Stimulated activated CD4-positive, alpha-beta T cell treated with anti-CD3 and anti-CD28 coated beads, Interleukin-1b, Interleukin-23, amount 100 ng/mL, for 1 hour (primary cell): ENCODE measurements around the gene RHOT1.
"Not testable (repeated sequence)": the region's sequence is repeated elsewhere in the genome, so short reads cannot be mapped to it uniquely, and the experiment has no call there.

Source experiments
- DNase-seq, 2 donors: peaks; one replicate each; pipeline ENCODE4 v3.0.0-alpha.2; 2020; ENCODE audit warnings: low read depth in 2 of 2

Gene RHOT1

GRCh38 chr17:32124985-32125847, 17.1 kb upstream of the RHOT1 start:
- DNase-seq = no peak

GRCh38 chr17:32125848-32126153, 16.5 kb upstream of the RHOT1 start:
- DNase-seq = no peak

GRCh38 chr17:32126325-32126724, 16.0 kb upstream of the RHOT1 start:
- no peak for DNase-seq

GRCh38 chr17:32126746-32127145, 15.6 kb upstream of the RHOT1 start:
- DNase-seq = no peak

GRCh38 chr17:32127158-32127897, 15.0 kb upstream of the RHOT1 start:
- peak in 1 of 2 donors; percentile 39 for DNase-seq

- not testable (repeated sequence) for DNase-seq
Observed at GRCh38 chr17:32128470-32128869, 13.8 kb upstream of the RHOT1 start.

- not testable (repeated sequence) for DNase-seq
Observed at GRCh38 chr17:32135497-32136117, 6.7 kb upstream of the RHOT1 start.

- no peak for DNase-seq
Observed at GRCh38 chr17:32136856-32137255, 5.4 kb upstream of the RHOT1 start.

GRCh38 chr17:32139504-32139903, 2.8 kb upstream of the RHOT1 start:
- DNase-seq = not testable (repeated sequence)

GRCh38 chr17:32141258-32141657, 1.0 kb upstream of the RHOT1 start:
- no peak for DNase-seq

- DNase-seq = no peak
Observed at GRCh38 chr17:32141679-32142037, 644 bp upstream of the RHOT1 start.

GRCh38 chr17:32142857-32143526, 690 bp downstream of the RHOT1 start:
- DNase-seq = no peak

GRCh38 chr17:32143527-32143870, 1.2 kb downstream of the RHOT1 start:
- DNase-seq = no peak

GRCh38 chr17:32144442-32144841, 2.1 kb downstream of the RHOT1 start:
- not testable (repeated sequence) for DNase-seq

GRCh38 chr17:32148351-32148750, 6.0 kb downstream of the RHOT1 start:
- no peak for DNase-seq

GRCh38 chr17:32150358-32150757, 8.1 kb downstream of the RHOT1 start:
- no peak for DNase-seq

- DNase-seq = no peak
Observed at GRCh38 chr17:32152130-32152529, 9.8 kb downstream of the RHOT1 start.

GRCh38 chr17:32155896-32156295, 13.6 kb downstream of the RHOT1 start:
- DNase-seq = no peak

GRCh38 chr17:32156656-32157055, 14.4 kb downstream of the RHOT1 start:
- DNase-seq = no peak

GRCh38 chr17:32157225-32157624, 14.9 kb downstream of the RHOT1 start:
- no peak for DNase-seq

- no peak for DNase-seq
Observed at GRCh38 chr17:32158870-32159585, 16.7 kb downstream of the RHOT1 start.
